Measurements from ENCODE around the gene LGMN.

Gene LGMN

DNA sequence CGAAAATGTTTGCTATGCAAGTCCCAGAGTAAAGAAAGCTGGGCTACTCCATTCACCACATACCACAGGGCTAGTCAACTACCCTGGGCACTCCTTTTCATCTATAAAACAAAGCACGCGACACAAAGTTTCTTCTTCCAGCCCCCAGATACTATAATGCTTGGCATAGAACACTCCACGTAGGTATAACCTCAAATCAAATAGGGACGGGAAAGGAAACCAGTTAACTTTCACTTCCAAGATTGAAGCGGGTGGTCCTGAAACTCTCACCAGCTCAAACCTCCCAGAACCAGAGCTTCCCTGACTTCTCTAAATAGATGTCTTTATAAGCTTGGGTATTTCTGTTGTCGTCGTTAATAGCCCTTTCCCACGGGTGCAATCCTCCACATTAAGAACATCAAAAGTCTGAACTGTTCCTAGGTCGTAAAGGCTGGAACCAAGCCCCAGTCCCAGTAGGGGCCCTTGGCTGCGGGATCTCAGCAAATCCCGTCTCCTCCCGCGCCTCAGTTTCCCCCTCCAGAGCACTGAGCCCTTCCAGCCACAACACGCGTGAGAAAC, 647 bp downstream of the LGMN start:
- H4K20me1 ChIP-seq (ENCODE audit: low read depth, low read length) = no peaks in the 10 kb centered on the region
- no peak overlapping the region for H3K27ac ChIP-seq (ENCODE audit: low read depth, low read length)
- TF ChIP-seq, protein P1, sequence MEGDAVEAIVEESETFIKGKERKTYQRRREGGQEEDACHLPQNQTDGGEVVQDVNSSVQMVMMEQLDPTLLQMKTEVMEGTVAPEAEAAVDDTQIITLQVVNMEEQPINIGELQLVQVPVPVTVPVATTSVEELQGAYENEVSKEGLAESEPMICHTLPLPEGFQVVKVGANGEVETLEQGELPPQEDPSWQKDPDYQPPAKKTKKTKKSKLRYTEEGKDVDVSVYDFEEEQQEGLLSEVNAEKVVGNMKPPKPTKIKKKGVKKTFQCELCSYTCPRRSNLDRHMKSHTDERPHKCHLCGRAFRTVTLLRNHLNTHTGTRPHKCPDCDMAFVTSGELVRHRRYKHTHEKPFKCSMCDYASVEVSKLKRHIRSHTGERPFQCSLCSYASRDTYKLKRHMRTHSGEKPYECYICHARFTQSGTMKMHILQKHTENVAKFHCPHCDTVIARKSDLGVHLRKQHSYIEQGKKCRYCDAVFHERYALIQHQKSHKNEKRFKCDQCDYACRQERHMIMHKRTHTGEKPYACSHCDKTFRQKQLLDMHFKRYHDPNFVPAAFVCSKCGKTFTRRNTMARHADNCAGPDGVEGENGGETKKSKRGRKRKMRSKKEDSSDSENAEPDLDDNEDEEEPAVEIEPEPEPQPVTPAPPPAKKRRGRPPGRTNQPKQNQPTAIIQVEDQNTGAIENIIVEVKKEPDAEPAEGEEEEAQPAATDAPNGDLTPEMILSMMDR (IDR thresholded peaks at IDR 0.05; ENCODE audit: insufficient read depth, low read length, poor library complexity, severe bottlenecking) = no peak
- TF ChIP-seq EZH2phosphoT487 (conservative IDR thresholded peaks at IDR 0.05; ENCODE audit: low read length) = no peak
- H3K27me3 ChIP-seq (ENCODE audit: low read length) = no peaks in the 10 kb centered on the region
- no peaks in the 10 kb centered on the region for H3K79me2 ChIP-seq (ENCODE audit: insufficient read depth, low read length)
- H3K36me3 ChIP-seq (ENCODE audit: low read length) = no peaks in the 10 kb centered on the region
- H3K9me2 ChIP-seq (replicated peaks; ENCODE audit: insufficient read depth, low read length) = no peaks in the 10 kb centered on the region
- no peak overlapping the region for H2AFZ ChIP-seq (ENCODE audit: low read depth, low read length, severe bottlenecking)
- H3F3A ChIP-seq (ENCODE audit: insufficient read depth) = no peaks in the 10 kb centered on the region
- no peaks in the 10 kb centered on the region for H3K9me3 ChIP-seq (ENCODE audit: insufficient read depth, low read length)
- H3K4me3 ChIP-seq (ENCODE audit: insufficient read depth, low read length, poor library complexity, severe bottlenecking) = no peak overlapping the region
- H3K4me2 ChIP-seq (ENCODE audit: low read depth, low read length, poor library complexity, severe bottlenecking) = no peak overlapping the region
- H3K9ac ChIP-seq (ENCODE audit: low read length) = no peak overlapping the region

DNA sequence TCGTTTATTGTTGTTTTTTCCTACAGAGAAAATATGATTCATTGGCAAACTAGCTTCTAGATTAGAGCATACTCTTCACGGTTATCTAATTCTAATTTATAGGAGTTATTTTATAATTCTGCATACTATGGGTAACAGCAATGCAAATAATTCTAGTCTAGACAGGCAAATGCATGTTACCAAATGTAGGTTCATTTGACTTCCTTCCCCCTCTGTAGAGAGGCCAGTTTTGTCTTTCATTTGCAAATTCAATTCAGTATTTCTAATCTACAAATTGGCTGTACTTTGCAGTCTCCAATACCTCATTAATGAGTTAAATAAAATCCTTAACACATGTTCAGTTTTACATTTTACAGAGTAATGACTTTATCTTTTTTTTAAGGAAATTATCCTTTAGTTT, 4.2 kb downstream of the LGMN start:
- H3F3A ChIP-seq (ENCODE audit: insufficient read depth) = no peaks in the 10 kb centered on the region
- no peaks in the 10 kb centered on the region for H4K20me1 ChIP-seq (ENCODE audit: low read depth, low read length)
- no peak overlapping the region for H3K4me2 ChIP-seq (ENCODE audit: low read depth, low read length, poor library complexity, severe bottlenecking)
- H3K9me2 ChIP-seq (replicated peaks; ENCODE audit: insufficient read depth, low read length) = no peaks in the 10 kb centered on the region
- H3K4me3 ChIP-seq (ENCODE audit: insufficient read depth, low read length, poor library complexity, severe bottlenecking) = no peak overlapping the region
- H2AFZ ChIP-seq (ENCODE audit: low read depth, low read length, severe bottlenecking) = no peak overlapping the region
- no peak overlapping the region for H3K9ac ChIP-seq (ENCODE audit: low read length)
- H3K9me3 ChIP-seq (ENCODE audit: insufficient read depth, low read length) = no peaks in the 10 kb centered on the region
- no peak overlapping the region for H3K27ac ChIP-seq (ENCODE audit: low read depth, low read length)
- no peaks in the 10 kb centered on the region for H3K79me2 ChIP-seq (ENCODE audit: insufficient read depth, low read length)
- H3K36me3 ChIP-seq (ENCODE audit: low read length) = no peaks in the 10 kb centered on the region
- H3K27me3 ChIP-seq (ENCODE audit: low read length) = no peaks in the 10 kb centered on the region
- no peak for TF ChIP-seq EZH2phosphoT487 (conservative IDR thresholded peaks at IDR 0.05; ENCODE audit: low read length)
- TF ChIP-seq, protein P1 (IDR thresholded peaks at IDR 0.05; ENCODE audit: insufficient read depth, low read length, poor library complexity, severe bottlenecking) = no peak

DNA sequence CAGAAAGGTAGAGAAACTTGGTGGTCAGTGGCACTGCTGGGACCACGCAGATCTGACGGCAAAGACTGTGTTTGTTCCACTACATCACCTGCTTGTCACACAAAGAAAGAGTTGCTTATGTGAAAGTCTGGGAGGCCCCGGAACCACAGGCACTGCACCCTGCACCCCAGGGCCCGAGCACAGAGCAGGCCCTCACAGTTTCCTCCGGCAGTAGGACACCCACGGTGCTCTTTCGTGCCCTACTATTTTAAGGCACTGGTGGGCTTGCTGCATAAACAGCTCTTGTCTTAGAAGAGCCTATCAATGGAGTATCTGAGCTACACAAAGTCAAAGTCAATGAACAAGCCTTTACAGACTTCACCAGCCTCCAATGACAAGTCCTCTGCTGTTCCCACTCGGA, 8.0 kb downstream of the LGMN start:
- H3K36me3 ChIP-seq (ENCODE audit: low read length) = no peaks in the 10 kb centered on the region

More for the DNA sequence above, 8.0 kb downstream of the LGMN start:
- Histone ChIP-seq H3K27me3 (ENCODE audit: low read length) (no peaks in the 10 kb centered on the region), H3K4me2 (ENCODE audit: low read depth, low read length, poor library complexity, severe bottlenecking) (no peak overlapping the region), H4K20me1 (ENCODE audit: low read depth, low read length) (no peaks in the 10 kb centered on the region), H3K9me2 (replicated peaks; ENCODE audit: insufficient read depth, low read length) (no peaks in the 10 kb centered on the region), H3K79me2 (ENCODE audit: insufficient read depth, low read length) (no peaks in the 10 kb centered on the region), H3K4me3 (ENCODE audit: insufficient read depth, low read length, poor library complexity, severe bottlenecking) (no peak overlapping the region), H3K9ac (ENCODE audit: low read length) (no peak overlapping the region), H3K9me3 (ENCODE audit: insufficient read depth, low read length) (no peaks in the 10 kb centered on the region), H3K27ac (ENCODE audit: low read depth, low read length) (no peak overlapping the region), H3F3A (ENCODE audit: insufficient read depth) (no peaks in the 10 kb centered on the region), H2AFZ (ENCODE audit: low read depth, low read length, severe bottlenecking) (no peak overlapping the region)
- TF ChIP-seq, protein P1 (IDR thresholded peaks at IDR 0.05; ENCODE audit: insufficient read depth, low read length, poor library complexity, severe bottlenecking) = no peak
- TF ChIP-seq EZH2phosphoT487 (conservative IDR thresholded peaks at IDR 0.05; ENCODE audit: low read length) = no peak
